Immature natural killer cell (primary cell): Measurements from ENCODE around the gene GULP1. TPM values are rescaled to one million over a fixed set of nuclear protein-coding genes. Genes with fewer than 3 reads are reported as not detected.

ENCODE experiments used
- DNase-seq, 3 donors: peaks; one replicate each; pipeline ENCODE4 v3.0.0; 2022; ENCODE audit warnings: mixed read lengths in 1 of 3
- H3K27ac Mint-ChIP-seq, 6 donors: one replicate each; pipeline ENCODE4 v1.8.0; 2020; ENCODE audit warnings: mixed read lengths in 6 of 6, mild to moderate bottlenecking in 5 of 6, inconsistent platforms in 4 of 6, moderate library complexity in 3 of 6
- H3K27me3 Mint-ChIP-seq, 3 donors: one replicate each; pipeline ENCODE4 v1.8.0; 2020 to 2021; ENCODE audit warnings: low read depth in 3 of 3, mild to moderate bottlenecking in 3 of 3, mixed read lengths in 3 of 3, moderate library complexity in 3 of 3, inconsistent platforms in 1 of 3
- H3K36me3 Mint-ChIP-seq, 3 donors: one replicate each; pipeline ENCODE4 v1.8.0; 2020; ENCODE audit warnings: mixed read lengths in 3 of 3, inconsistent platforms in 2 of 3, mild to moderate bottlenecking in 2 of 3
- H3K4me1 Mint-ChIP-seq, 2 donors: one replicate each; pipeline ENCODE4 v1.8.0; 2020; ENCODE audit warnings: inconsistent platforms in 2 of 2, mild to moderate bottlenecking in 2 of 2, mixed read lengths in 2 of 2, moderate library complexity in 1 of 2
- H3K4me3 Mint-ChIP-seq, 5 donors: one replicate each; pipeline ENCODE4 v1.8.0; 2020; ENCODE audit warnings: mild to moderate bottlenecking in 5 of 5, mixed read lengths in 5 of 5, inconsistent platforms in 3 of 5, moderate library complexity in 3 of 5
- H3K9me3 Mint-ChIP-seq, 6 donors: one replicate each; pipeline ENCODE4 v1.8.0; 2020; ENCODE audit warnings: mild to moderate bottlenecking in 6 of 6, mixed read lengths in 6 of 6, inconsistent platforms in 4 of 6, moderate library complexity in 3 of 6
- polyA plus RNA-seq, 3 donors: library from polyadenylated mRNA; unstranded; fragments of 300-500 nt; fragmentation: Illumina TruSeq; gene quantifications; one replicate each; pipeline ENCODE4 v1.2.3, GENCODE V29; 2021

GULP1 gene
- polyA plus RNA-seq, 3 donors from 2014 or later = not detected

DNA sequence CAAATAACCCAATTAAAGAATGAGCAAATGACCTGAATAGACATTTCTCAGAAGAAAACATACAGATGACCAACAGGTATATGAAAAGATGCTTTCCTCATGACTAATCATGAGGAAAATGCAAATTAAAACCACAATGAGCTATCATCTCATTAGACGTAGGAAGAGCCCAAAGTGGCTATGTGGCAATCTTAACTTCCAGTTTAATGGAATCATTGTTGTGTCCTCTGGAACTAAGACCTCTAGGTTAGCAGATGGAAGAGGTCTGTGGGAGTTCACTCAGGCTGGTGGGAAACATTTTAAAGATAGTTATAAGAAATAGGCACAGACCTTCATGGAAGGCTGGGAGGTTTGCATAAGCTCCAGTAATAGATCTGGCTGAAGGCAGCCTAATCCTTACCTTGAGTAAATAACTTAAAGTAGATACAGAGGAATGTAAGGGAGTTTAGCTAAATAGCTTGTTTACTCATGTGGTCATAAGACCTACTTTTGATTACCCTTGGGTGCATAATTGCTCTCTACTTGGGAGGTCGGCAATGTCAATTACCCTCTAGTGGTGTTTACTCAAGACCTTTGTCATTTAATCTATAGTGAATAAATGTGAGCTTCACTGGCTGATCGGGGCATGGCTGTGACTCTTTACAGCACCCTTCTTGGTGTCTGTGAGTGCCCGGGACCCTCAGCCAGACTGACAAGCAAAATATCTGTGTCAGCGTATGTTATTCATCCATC is 119.0 kb downstream of the GULP1 start:
- DNase-seq = no peak
- H3K4me3 Mint-ChIP-seq = no peak overlapping the region
- no peaks in the 10 kb centered on the region for H3K4me1 Mint-ChIP-seq
- H3K36me3 Mint-ChIP-seq = no peaks in the 10 kb centered on the region
- no peak overlapping the region for H3K27ac Mint-ChIP-seq
- H3K9me3 Mint-ChIP-seq = peaks cover 9 to 62% (median 28%) of the 10 kb centered on the region in 6 donors
- H3K27me3 Mint-ChIP-seq = peaks cover 0 to 2% (median 1%) of the 10 kb centered on the region in 3 donors

- H3K36me3 Mint-ChIP-seq = no peaks in the 10 kb centered on the region
- no peak for DNase-seq
Measured at GRCh38 chr2:188412190-188412589, 120.5 kb downstream of the GULP1 start.

DNA sequence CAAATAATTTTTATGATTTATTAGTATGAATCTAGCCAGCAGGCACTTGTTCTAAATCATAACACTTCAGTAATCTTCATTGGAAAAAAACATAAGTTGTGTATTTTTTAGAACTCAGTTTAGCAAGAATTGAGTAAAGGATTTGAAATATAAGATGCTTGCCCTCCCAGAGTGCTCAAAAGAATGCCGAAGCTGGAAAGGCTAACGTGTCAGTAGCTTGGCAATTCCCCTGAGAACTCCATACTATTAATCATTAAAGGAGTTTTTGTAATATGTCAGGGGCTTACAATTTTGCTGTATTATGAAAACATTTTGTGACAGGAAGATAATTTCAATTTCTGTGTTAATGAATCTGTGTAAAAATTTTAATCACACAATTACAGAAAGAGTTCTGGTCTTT is 122.7 kb downstream of the GULP1 start:
- peaks cover 0 to 2% (median 0%) of the 10 kb centered on the region in 3 donors for H3K27me3 Mint-ChIP-seq
- H3K4me1 Mint-ChIP-seq = no peaks in the 10 kb centered on the region
- H3K4me3 Mint-ChIP-seq = no peak overlapping the region
- H3K27ac Mint-ChIP-seq = no peak overlapping the region
- H3K36me3 Mint-ChIP-seq = no peaks in the 10 kb centered on the region
- H3K9me3 Mint-ChIP-seq = peaks cover 9 to 28% (median 21%) of the 10 kb centered on the region in 6 donors
- DNase-seq = no peak

More at GRCh38 chr2:188412190-188412589, 120.5 kb downstream of the GULP1 start:
- Mint-ChIP-seq H3K27ac (no peak overlapping the region), H3K4me3 (no peak overlapping the region), H3K9me3 (peaks cover 7 to 49% (median 26%) of the 10 kb centered on the region in 6 donors), H3K4me1 (no peaks in the 10 kb centered on the region), H3K27me3 (peaks cover 0 to 2% (median 1%) of the 10 kb centered on the region in 3 donors)

DNA sequence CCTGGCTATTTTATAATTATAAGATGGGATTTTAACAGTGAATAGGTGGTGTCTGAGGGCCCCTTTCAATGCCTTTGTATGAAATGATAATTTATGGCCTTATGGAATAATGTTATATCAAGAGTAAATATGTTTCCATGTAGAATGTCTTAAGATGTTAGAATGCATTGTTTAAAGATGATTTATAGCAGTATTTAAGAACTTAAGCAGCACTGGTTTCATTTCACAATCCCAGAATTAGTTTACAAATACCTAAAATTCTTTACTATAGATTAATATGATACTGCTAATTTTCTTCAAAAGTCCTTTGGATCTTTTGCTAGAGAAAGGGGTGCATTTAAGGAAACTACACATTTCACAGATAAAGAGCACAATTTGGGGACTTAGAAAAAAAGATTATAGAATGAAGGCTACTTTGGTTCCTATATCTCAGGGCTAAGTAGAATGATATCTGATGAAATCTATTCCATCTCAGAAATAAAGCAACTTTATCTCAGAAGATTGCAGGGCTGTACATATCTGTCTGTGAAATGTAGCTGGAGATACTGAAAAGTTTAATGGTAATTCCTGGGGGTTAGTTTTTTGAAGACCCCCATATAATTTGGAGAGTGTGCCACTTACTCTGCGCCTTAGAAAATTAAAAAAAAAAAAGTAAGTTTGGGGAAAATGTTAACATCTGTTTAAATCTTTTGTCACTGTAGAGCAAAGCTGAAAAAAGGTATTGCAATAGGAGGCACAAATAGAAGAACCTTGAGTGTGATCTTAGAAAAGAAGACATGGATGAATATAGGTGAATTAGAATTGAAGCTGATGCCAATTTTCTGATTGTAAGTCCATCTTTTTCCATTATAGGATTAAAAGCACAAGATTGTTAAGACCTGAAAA is 123.4 kb downstream of the GULP1 start:
- H3K4me1 Mint-ChIP-seq = no peaks in the 10 kb centered on the region

DNA sequence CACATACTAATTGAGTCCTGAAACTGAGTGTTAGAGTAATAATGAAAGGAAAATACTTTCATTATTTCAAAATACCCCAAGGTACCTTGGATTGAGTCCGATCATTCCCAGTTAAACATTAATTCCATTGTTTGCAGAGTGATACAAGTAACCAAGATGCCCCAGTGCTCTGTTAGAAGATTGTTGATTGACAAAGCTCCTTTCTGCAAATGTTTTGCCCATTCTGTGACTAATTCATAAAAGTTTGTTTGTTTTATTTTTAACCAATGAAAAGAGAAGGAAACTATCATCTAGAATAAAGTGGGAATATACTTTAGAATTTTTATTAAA is 124.0 kb downstream of the GULP1 start:
- H3K27ac Mint-ChIP-seq = no peak overlapping the region
- no peak for DNase-seq
- no peaks in the 10 kb centered on the region for H3K4me1 Mint-ChIP-seq
- peaks cover 11 to 28% (median 18%) of the 10 kb centered on the region in 6 donors for H3K9me3 Mint-ChIP-seq
- no peaks in the 10 kb centered on the region for H3K27me3 Mint-ChIP-seq
- no peaks in the 10 kb centered on the region for H3K36me3 Mint-ChIP-seq
- no peak overlapping the region for H3K4me3 Mint-ChIP-seq

More for the DNA sequence above, 123.4 kb downstream of the GULP1 start:
- Mint-ChIP-seq H3K27ac (no peak overlapping the region), H3K27me3 (peaks cover 0 to 2% (median 0%) of the 10 kb centered on the region in 3 donors), H3K9me3 (peaks cover 9 to 28% (median 19%) of the 10 kb centered on the region in 6 donors), H3K4me3 (no peak overlapping the region), H3K36me3 (no peaks in the 10 kb centered on the region)
- DNase-seq = no peak

DNA sequence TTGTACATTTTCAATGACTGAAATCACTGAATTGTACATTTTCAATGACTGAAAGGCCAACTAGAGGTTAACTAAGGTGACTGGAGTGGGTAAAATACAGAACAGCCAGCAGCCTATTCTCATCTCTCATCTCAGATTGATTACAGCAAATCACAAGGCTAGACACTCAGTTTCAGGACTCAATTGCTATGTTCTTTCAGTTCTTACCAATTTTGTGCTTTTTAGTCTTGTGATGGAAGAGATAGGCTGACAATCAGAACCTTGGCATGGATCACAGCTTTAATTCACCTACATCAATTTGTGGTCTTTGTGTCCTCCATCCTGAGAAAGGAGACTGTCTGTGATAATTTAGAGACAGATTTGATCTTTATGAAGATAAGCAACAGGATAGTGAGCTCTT is 124.7 kb downstream of the GULP1 start:
- H3K9me3 Mint-ChIP-seq = peaks cover 13 to 29% (median 19%) of the 10 kb centered on the region in 6 donors
- H3K4me3 Mint-ChIP-seq = no peak overlapping the region

DNA sequence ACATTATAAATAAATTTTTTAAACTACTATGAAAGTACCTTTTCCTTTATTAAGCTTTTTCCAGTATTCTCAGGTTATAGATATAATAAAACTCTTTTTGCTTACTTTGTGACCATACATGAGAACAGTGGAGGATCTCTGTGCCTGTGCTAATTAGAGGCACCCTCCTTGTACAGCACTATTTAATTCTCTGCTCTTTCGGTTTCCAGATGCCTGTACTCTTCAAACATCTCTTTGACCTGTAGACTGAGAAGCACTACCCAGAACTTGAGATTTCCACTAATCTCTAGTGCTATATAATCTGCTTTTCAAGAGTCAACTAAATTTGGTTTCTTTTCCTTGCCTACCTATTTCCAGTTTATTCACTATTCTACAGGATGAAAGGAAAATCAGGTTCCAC is 131.1 kb downstream of the GULP1 start:
- H3K4me1 Mint-ChIP-seq = no peaks in the 10 kb centered on the region
- peaks cover 0 to 3% (median 0%) of the 10 kb centered on the region in 3 donors for H3K36me3 Mint-ChIP-seq
- no peak overlapping the region for H3K4me3 Mint-ChIP-seq
- H3K27ac Mint-ChIP-seq = no peak overlapping the region
- H3K9me3 Mint-ChIP-seq = peaks cover 6 to 22% (median 17%) of the 10 kb centered on the region in 6 donors
- no peaks in the 10 kb centered on the region for H3K27me3 Mint-ChIP-seq
- no peak for DNase-seq

More for the DNA sequence above, 124.7 kb downstream of the GULP1 start:
- no peak overlapping the region for H3K27ac Mint-ChIP-seq
- H3K27me3 Mint-ChIP-seq = no peaks in the 10 kb centered on the region
- H3K4me1 Mint-ChIP-seq = no peaks in the 10 kb centered on the region
- DNase-seq = no peak
- H3K36me3 Mint-ChIP-seq = no peaks in the 10 kb centered on the region

DNA sequence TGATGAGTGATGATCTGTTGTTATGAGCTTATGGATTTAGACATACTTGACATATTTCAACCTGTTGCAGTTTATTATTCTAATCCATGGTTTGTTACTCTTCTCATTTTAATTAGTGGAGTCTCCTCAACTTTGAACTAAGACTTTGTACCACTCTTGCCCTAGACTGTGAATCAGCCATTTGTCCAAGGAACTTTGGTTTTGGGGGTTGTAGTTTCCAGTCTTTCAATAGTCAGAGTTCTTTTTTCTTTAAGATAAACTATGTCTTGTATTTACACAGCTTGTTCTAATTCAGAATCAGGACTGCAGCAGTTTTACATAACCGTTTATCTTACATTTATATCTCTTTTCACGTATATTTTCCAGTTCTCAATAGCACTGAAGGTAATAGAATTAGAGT is 133.6 kb downstream of the GULP1 start:
- DNase-seq = no peak
- Mint-ChIP-seq H3K27ac (no peak overlapping the region), H3K4me3 (no peak overlapping the region), H3K9me3 (peaks cover 10 to 34% (median 19%) of the 10 kb centered on the region in 6 donors), H3K36me3 (peaks cover 0 to 3% (median 0%) of the 10 kb centered on the region in 3 donors), H3K4me1 (no peaks in the 10 kb centered on the region), H3K27me3 (peaks cover 0 to 2% (median 0%) of the 10 kb centered on the region in 3 donors)

GRCh38 chr2:188426121-188426520 is 134.4 kb downstream of the GULP1 start:
- H3K4me3 Mint-ChIP-seq = no peak overlapping the region
- no peak overlapping the region for H3K27ac Mint-ChIP-seq
- DNase-seq = no peak
- H3K4me1 Mint-ChIP-seq = no peaks in the 10 kb centered on the region
- H3K27me3 Mint-ChIP-seq = peaks cover 0 to 2% (median 0%) of the 10 kb centered on the region in 3 donors
- peaks cover 0 to 3% (median 0%) of the 10 kb centered on the region in 3 donors for H3K36me3 Mint-ChIP-seq
- H3K9me3 Mint-ChIP-seq = peaks cover 8 to 38% (median 21%) of the 10 kb centered on the region in 6 donors

DNA sequence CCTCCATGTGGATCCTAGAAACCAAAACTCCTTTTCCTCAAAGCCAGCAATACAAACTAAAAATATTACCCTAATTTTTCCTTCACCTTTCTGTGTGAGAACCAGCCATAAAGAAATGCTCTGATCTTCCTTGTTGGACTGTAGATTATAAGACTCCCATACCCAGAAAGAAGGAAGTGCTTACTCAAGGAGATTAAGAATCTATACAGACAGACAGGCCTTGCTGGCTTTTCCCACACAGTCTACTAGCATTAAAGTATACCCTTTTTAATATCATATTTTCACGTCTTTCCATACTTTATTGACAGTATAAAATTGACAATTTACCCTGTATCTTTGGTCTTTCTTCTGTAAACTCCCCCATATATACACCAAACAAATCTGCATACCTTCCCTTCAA is 139.0 kb downstream of the GULP1 start:
- peaks cover 0 to 3% (median 0%) of the 10 kb centered on the region in 3 donors for H3K36me3 Mint-ChIP-seq
- no peak overlapping the region for H3K27ac Mint-ChIP-seq
- no peak overlapping the region for H3K4me3 Mint-ChIP-seq
- peaks cover 8 to 40% (median 22%) of the 10 kb centered on the region in 6 donors for H3K9me3 Mint-ChIP-seq
- DNase-seq = no peak
- H3K4me1 Mint-ChIP-seq = no peaks in the 10 kb centered on the region
- H3K27me3 Mint-ChIP-seq = peaks cover 0 to 4% (median 0%) of the 10 kb centered on the region in 3 donors

GRCh38 chr2:188434018-188434417 is 142.3 kb downstream of the GULP1 start:
- Mint-ChIP-seq H3K9me3 (peaks cover 3 to 27% (median 16%) of the 10 kb centered on the region in 6 donors), H3K4me3 (no peak overlapping the region), H3K27ac (no peak overlapping the region), H3K27me3 (peaks cover 0 to 2% (median 0%) of the 10 kb centered on the region in 3 donors), H3K4me1 (no peaks in the 10 kb centered on the region), H3K36me3 (no peaks in the 10 kb centered on the region)
- DNase-seq = no peak

GRCh38 chr2:188435115-188435514 is 143.4 kb downstream of the GULP1 start:
- no peak overlapping the region for H3K4me3 Mint-ChIP-seq
- no peaks in the 10 kb centered on the region for H3K36me3 Mint-ChIP-seq

DNA sequence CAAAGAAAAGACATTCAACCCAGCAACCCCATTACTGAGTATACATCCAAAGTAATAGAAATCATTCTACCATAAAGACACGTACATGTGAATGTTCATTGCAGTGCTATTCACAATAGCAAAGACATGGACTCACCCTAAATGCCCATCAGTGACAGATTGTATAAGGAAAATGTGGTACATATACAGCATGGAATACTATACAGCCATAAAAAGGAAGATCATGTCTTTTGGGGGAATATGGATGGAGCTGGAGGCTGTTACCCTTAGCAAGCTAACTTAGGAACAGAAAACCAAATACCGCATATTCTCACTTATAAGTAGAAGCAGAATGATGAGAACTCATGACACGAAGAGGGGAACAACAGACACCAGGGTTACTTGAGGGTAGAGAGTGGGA is 145.9 kb downstream of the GULP1 start:
- no peak for DNase-seq
- H3K27ac Mint-ChIP-seq = no peak overlapping the region
- H3K4me3 Mint-ChIP-seq = no peak overlapping the region

More at GRCh38 chr2:188435115-188435514, 143.4 kb downstream of the GULP1 start:
- peaks cover 0 to 2% (median 0%) of the 10 kb centered on the region in 3 donors for H3K27me3 Mint-ChIP-seq
- no peak overlapping the region for H3K27ac Mint-ChIP-seq
- H3K4me1 Mint-ChIP-seq = no peaks in the 10 kb centered on the region
- peaks cover 2 to 34% (median 17%) of the 10 kb centered on the region in 6 donors for H3K9me3 Mint-ChIP-seq
- no peak for DNase-seq

DNA sequence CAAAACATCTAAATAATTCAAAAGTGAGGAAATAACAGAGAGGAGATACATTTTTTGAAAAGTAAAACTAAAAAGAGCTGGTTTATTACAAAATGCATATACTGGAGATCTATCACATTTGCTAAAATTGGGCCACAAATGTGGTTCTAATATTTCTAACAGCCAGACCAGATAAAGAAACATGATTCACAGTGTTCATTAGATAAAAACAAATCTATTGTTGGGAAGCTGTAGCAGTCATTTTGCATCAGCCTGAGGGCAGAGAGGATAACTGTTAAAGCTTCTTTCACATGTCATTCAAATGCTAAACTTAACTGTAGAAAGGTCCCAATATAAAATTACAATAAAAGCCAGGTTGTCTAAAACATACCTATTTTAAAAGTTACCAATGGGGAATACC is 148.3 kb downstream of the GULP1 start:
- Mint-ChIP-seq H3K4me1 (no peaks in the 10 kb centered on the region), H3K27me3 (no peaks in the 10 kb centered on the region), H3K36me3 (peaks cover 0 to 4% (median 0%) of the 10 kb centered on the region in 3 donors), H3K4me3 (no peak overlapping the region), H3K9me3 (peaks cover 0 to 33% (median 14%) of the 10 kb centered on the region in 6 donors), H3K27ac (no peak overlapping the region)
- no peak for DNase-seq

More for the DNA sequence above, 145.9 kb downstream of the GULP1 start:
- H3K36me3 Mint-ChIP-seq = no peaks in the 10 kb centered on the region
- H3K9me3 Mint-ChIP-seq = peaks cover 0 to 29% (median 11%) of the 10 kb centered on the region in 6 donors
- peaks cover 0 to 2% (median 0%) of the 10 kb centered on the region in 3 donors for H3K27me3 Mint-ChIP-seq
- no peaks in the 10 kb centered on the region for H3K4me1 Mint-ChIP-seq
